Measurements from ENCODE around the gene CCDC152. TPM values are rescaled to one million over a fixed set of nuclear protein-coding genes. Genes with fewer than 3 reads are reported as not detected.

CCDC152 gene, protein sequence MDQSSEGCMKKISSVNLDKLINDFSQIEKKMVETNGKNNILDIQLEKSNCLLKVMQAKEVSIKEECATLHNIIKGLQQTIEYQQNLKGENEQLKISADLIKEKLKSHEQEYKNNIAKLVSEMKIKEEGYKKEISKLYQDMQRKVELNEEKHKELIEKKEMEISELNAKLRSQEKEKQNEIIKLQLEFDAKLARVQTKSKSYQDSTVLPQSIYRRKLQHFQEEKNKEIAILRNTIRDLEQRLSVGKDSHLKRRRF
- total RNA-seq (2021) = 0.25 and 0.26 TPM in 2 replicates
- Bru-seq, nascent RNA = percentile 18 among the genes with signal in this experiment
- BruChase-seq, experiment 1, labeled RNA remaining after a 2-hour chase = percentile 16 among the genes with signal in this experiment
- BruChase-seq, experiment 2, labeled RNA remaining after a 6-hour chase = percentile 15 among the genes with signal in this experiment
- long read RNA-seq = 0 reads

- H3K9me2 ChIP-seq (ENCODE audit: insufficient read depth) = no peaks in the 10 kb centered on the region
- no peak for DNase-seq
- no peak for TF ChIP-seq EZH2 (IDR thresholded peaks at IDR 0.05; ENCODE audit: low read depth)
- TF ChIP-seq CTCF (conservative IDR thresholded peaks at IDR 0.05) = no peak
- H3K9me3 ChIP-seq (ENCODE audit: insufficient read depth, low read depth) = no peaks in the 10 kb centered on the region
- no peaks in the 10 kb centered on the region for H3K4me1 ChIP-seq (replicated peaks; ENCODE audit: insufficient read depth)
- intact Hi-C loops (cut with micrococcal nuclease; ENCODE audit: unreplicated experiment) = no loop called here
- H4K20me1 ChIP-seq (ENCODE audit: insufficient read depth) = no peaks in the 10 kb centered on the region
- no peaks in the 10 kb centered on the region for H3K79me2 ChIP-seq (ENCODE audit: low read depth)
- no TSS peak for BruUV-seq (replicated peaks)
- H3K4me2 ChIP-seq = no peak within 1 kb of the TSS
- H3K36me3 ChIP-seq (ENCODE audit: low read depth) = no peaks in the 10 kb centered on the region
- H3F3A ChIP-seq (ENCODE audit: insufficient read depth, low read depth) = no peaks in the 10 kb centered on the region
- no peak within 1 kb of the TSS for H3K4me3 ChIP-seq
- H2AFZ ChIP-seq = peak within 1 kb of the TSS; percentile 23; the same call in 1 of the 2 replicates
- H3K27me3 ChIP-seq (ENCODE audit: insufficient read depth, low read depth) = no peaks in the 10 kb centered on the region
- ChIA-PET POLR2A (ENCODE audit: unreplicated experiment) (no interaction called here), CTCF (no interaction called here)
- H3K27ac ChIP-seq = no peak within 1 kb of the TSS
Measured at GRCh38 chr5:42756606-42757601, at the start of gene CCDC152. Gene CCDC152, plus strand, starts transcription at chr5:42756818. Its CDS starts 2,304 bp downstream, at chr5:42759122.

- Histone ChIP-seq H3K9me2 (ENCODE audit: insufficient read depth) (no peaks in the 10 kb centered on the region), H2AFZ (no peak overlapping the region), H3K9me3 (ENCODE audit: insufficient read depth, low read depth) (no peaks in the 10 kb centered on the region), H4K20me1 (ENCODE audit: insufficient read depth) (no peaks in the 10 kb centered on the region), H3K27ac (no peak overlapping the region), H3F3A (ENCODE audit: insufficient read depth, low read depth) (no peaks in the 10 kb centered on the region), H3K4me1 (replicated peaks; ENCODE audit: insufficient read depth) (no peaks in the 10 kb centered on the region), H3K4me2 (no peak overlapping the region), H3K4me3 (no peak overlapping the region), H3K79me2 (ENCODE audit: low read depth) (no peaks in the 10 kb centered on the region), H3K27me3 (ENCODE audit: insufficient read depth, low read depth) (no peaks in the 10 kb centered on the region), H3K36me3 (ENCODE audit: low read depth) (no peaks in the 10 kb centered on the region)
- BruUV-seq (replicated peaks) = no TSS peak
- intact Hi-C loops (cut with micrococcal nuclease; ENCODE audit: unreplicated experiment) = loop anchor here (5.0 kb wide), 1 partner anchor 83 kb away; no protein-coding TSS in a partner anchor
- TF ChIP-seq CTCF (conservative IDR thresholded peaks at IDR 0.05) (no peak), EZH2 (IDR thresholded peaks at IDR 0.05; ENCODE audit: low read depth) (no peak)
- ChIA-PET POLR2A (ENCODE audit: unreplicated experiment) (no interaction called here), CTCF (no interaction called here)
- DNase-seq = no peak
Measured at GRCh38 chr5:42715785-42716184, 40.8 kb upstream of the CCDC152 start.

GRCh38 chr5:42718591-42718990 is 38.0 kb upstream of the CCDC152 start:
- no peaks in the 10 kb centered on the region for H3K9me3 ChIP-seq (ENCODE audit: insufficient read depth, low read depth)
- no peaks in the 10 kb centered on the region for H3F3A ChIP-seq (ENCODE audit: insufficient read depth, low read depth)
- no peak overlapping the region for H3K27ac ChIP-seq
- no peaks in the 10 kb centered on the region for H3K27me3 ChIP-seq (ENCODE audit: insufficient read depth, low read depth)
- intact Hi-C loops (cut with micrococcal nuclease; ENCODE audit: unreplicated experiment) = loop anchor here (5.0 kb wide), 1 partner anchor 86 kb away; no protein-coding TSS in a partner anchor
- H3K79me2 ChIP-seq (ENCODE audit: low read depth) = no peaks in the 10 kb centered on the region
- CTCF ChIA-PET = no interaction called here
- no peaks in the 10 kb centered on the region for H3K9me2 ChIP-seq (ENCODE audit: insufficient read depth)
- no peak overlapping the region for H2AFZ ChIP-seq
- BruUV-seq (replicated peaks) = no TSS peak
- H3K4me3 ChIP-seq = no peak overlapping the region
- H4K20me1 ChIP-seq (ENCODE audit: insufficient read depth) = no peaks in the 10 kb centered on the region
- POLR2A ChIA-PET (ENCODE audit: unreplicated experiment) = no interaction called here
- no peak for TF ChIP-seq CTCF (conservative IDR thresholded peaks at IDR 0.05)
- TF ChIP-seq EZH2 (IDR thresholded peaks at IDR 0.05; ENCODE audit: low read depth) = no peak
- no peak overlapping the region for H3K4me2 ChIP-seq
- no peaks in the 10 kb centered on the region for H3K36me3 ChIP-seq (ENCODE audit: low read depth)
- no peaks in the 10 kb centered on the region for H3K4me1 ChIP-seq (replicated peaks; ENCODE audit: insufficient read depth)
- DNase-seq = no peak
